Gastrocnemius medialis (tissue), 4 donors: Measurements from ENCODE around the gene PNMT. TPM values are rescaled to one million over a fixed set of nuclear protein-coding genes. Genes with fewer than 3 reads are reported as not detected.

Experiments used
- ATAC-seq, 2 donors: fragments of 150-250 bp; one replicate each; pipeline ENCODE4 v1.9.1; 2016
- DNase-seq, 2 donors: peaks; one replicate each; pipeline ENCODE4 v3.0.0-alpha.2; 2019
- H3K27ac ChIP-seq, 4 donors: fragments of 200-600 bp; sonication (generic); 1 replicate in 1 of 4; 2 replicates in 3 of 4; pipeline ENCODE4 v1.5.1; 2016 to 2018; ENCODE audit warnings: mild to moderate bottlenecking in 2 of 4, moderate library complexity in 1 of 4
- H3K27me3 ChIP-seq, 3 donors: fragments of 200-600 bp; sonication (generic) in 2 of 3; 1 replicate in 1 of 3; 2 replicates in 2 of 3; pipeline versions ENCODE4 v1.5.1 to v1.6.0; 2016 to 2019; ENCODE audit warnings: mild to moderate bottlenecking in 1 of 3, moderate library complexity in 1 of 3
- H3K36me3 ChIP-seq, 2 donors: fragments of 200-600 bp; sonication (generic) in 1 of 2; one replicate each; pipeline ENCODE4 v1.5.1; 2017 to 2018
- H3K4me1 ChIP-seq, 2 donors: fragments of 200-600 bp; sonication (generic) in 1 of 2; one replicate each; pipeline ENCODE4 v1.5.1; 2016 to 2017; ENCODE audit warnings: mild to moderate bottlenecking in 2 of 2
- H3K4me3 ChIP-seq, 4 donors: fragments of 200-600 bp; sonication (generic) in 3 of 4; 1 replicate in 1 of 4; 2 replicates in 3 of 4; pipeline ENCODE4 v1.5.1; 2016 to 2019; ENCODE audit warnings: mild to moderate bottlenecking in 2 of 4
- H3K9me3 ChIP-seq, 3 donors: fragments of 200-600 bp; sonication (generic) in 2 of 3; 1 replicate in 1 of 3; 2 replicates in 2 of 3; pipeline ENCODE4 v1.5.1; 2016 to 2019
- POLR2A ChIP-seq, 2 donors: fragments of 450-650 bp; IDR thresholded peaks; one replicate each; pipeline ENCODE4 v1.6.1; 2017; ENCODE audit warnings: antibody characterized with exemption in 2 of 2, mild to moderate bottlenecking in 2 of 2, moderate library complexity in 2 of 2
- in situ Hi-C, 4 donors: fragments of 200-750 bp; cut with MboI; loops; one replicate each; pipeline versions ENCODE4 v1.15.0 to v1.8.0; 2017; ENCODE audit warnings: low sequenced_read_pairs in 4 of 4
- intact Hi-C: fragments of 100-400 bp; cut with DNase I; formaldehyde crosslinking; loops from one replicate; pipeline ENCODE4 v1.15.1; 2023; ENCODE audit warnings: low total_unique reads
- total RNA-seq, 4 donors: library from RNA; depleted of rRNA; stranded (reverse); fragments of >200 nt; gene quantifications; one replicate each; pipeline versions ENCODE4 v1.1.0 to v1.2.3, GENCODE V29; 2016
- TF ChIP-seq, protein P1 (sequence below), 5 experiments: fragments of 450-650 bp in 3 of 5; fragments of 200-600 bp in 2 of 5; sonication (generic) in 2 of 5; IDR thresholded peaks in 4 of 5; conservative IDR thresholded peaks in 1 of 5; 1 replicate in 4 of 5; 2 replicates in 1 of 5; pipeline ENCODE4 v1.5.1; 2016 to 2019; ENCODE audit warnings: antibody characterized with exemption in 5 of 5, mild to moderate bottlenecking in 3 of 5, moderate library complexity in 3 of 5

PNMT gene
- total RNA-seq, 4 donors from 2014 or later: 2.0 to 11.8 (median 7.1) TPM

DNA sequence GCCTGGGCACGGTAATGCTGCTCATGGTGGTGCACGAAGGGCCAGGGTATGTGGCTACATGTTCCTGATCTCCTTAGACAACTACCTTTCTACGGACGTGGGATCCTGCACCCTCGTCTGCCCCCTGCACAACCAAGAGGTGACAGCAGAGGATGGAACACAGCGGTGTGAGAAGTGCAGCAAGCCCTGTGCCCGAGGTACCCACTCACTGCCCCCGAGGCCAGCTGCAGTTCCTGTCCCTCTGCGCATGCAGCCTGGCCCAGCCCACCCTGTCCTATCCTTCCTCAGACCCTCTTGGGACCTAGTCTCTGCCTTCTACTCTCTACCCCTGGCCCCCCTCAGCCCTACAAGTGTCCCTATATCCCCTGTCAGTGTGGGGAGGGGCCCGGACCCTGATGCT lies 43.6 kb downstream of the PNMT start:
- intact Hi-C loops: no loop called here
- no peak for ATAC-seq
- DNase-seq: no peak
- Histone ChIP-seq H3K36me3 (peaks cover 0 to 45% of the 10 kb centered on the region in 2 donors), H3K4me3 (no peak overlapping the region), H3K27ac (no peak overlapping the region), H3K27me3 (no peaks in the 10 kb centered on the region), H3K9me3 (no peaks in the 10 kb centered on the region), H3K4me1 (peaks cover 7 to 10% of the 10 kb centered on the region in 2 donors)
- no peak for TF ChIP-seq POLR2A (IDR thresholded peaks at IDR 0.05)
- TF ChIP-seq, protein P1, sequence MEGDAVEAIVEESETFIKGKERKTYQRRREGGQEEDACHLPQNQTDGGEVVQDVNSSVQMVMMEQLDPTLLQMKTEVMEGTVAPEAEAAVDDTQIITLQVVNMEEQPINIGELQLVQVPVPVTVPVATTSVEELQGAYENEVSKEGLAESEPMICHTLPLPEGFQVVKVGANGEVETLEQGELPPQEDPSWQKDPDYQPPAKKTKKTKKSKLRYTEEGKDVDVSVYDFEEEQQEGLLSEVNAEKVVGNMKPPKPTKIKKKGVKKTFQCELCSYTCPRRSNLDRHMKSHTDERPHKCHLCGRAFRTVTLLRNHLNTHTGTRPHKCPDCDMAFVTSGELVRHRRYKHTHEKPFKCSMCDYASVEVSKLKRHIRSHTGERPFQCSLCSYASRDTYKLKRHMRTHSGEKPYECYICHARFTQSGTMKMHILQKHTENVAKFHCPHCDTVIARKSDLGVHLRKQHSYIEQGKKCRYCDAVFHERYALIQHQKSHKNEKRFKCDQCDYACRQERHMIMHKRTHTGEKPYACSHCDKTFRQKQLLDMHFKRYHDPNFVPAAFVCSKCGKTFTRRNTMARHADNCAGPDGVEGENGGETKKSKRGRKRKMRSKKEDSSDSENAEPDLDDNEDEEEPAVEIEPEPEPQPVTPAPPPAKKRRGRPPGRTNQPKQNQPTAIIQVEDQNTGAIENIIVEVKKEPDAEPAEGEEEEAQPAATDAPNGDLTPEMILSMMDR (IDR thresholded peaks at IDR 0.05 in 4 of 5, conservative IDR thresholded peaks at IDR 0.05 in 1 of 5): no peak
- in situ Hi-C loops: no loop called here

DNA sequence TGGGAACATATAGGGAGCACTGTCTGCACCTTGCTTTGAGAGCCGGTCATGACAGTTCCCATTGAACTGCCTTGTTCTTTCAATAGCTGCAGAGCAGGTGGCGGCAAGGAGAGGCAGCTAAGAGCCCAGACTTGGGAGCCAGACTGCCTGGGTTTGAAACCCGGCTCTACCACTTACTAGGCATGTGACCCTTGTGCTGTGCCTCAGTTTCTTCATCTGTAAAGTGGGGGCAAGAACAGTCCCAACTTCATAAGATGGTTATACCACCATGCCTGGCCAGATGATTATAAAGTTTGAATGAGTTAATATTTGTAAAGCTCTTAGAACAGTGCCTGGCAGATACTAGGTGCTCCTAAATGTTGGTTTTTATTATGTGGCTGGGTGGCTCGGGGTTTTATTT lies 46.0 kb downstream of the PNMT start:
- no peak for TF ChIP-seq POLR2A (IDR thresholded peaks at IDR 0.05)
- TF ChIP-seq, protein P1 (IDR thresholded peaks at IDR 0.05 in 4 of 5, conservative IDR thresholded peaks at IDR 0.05 in 1 of 5): no peak
- ATAC-seq: no peak
- no peak overlapping the region for H3K27ac ChIP-seq
- H3K36me3 ChIP-seq: peaks cover 0 to 32% of the 10 kb centered on the region in 2 donors
- in situ Hi-C loops (no loop called here), intact Hi-C loops (no loop called here)
- no peak overlapping the region for H3K4me3 ChIP-seq
- peaks cover 12 to 13% of the 10 kb centered on the region in 2 donors for H3K4me1 ChIP-seq
- H3K9me3 ChIP-seq: no peaks in the 10 kb centered on the region
- no peak for DNase-seq
- H3K27me3 ChIP-seq: no peaks in the 10 kb centered on the region

DNA sequence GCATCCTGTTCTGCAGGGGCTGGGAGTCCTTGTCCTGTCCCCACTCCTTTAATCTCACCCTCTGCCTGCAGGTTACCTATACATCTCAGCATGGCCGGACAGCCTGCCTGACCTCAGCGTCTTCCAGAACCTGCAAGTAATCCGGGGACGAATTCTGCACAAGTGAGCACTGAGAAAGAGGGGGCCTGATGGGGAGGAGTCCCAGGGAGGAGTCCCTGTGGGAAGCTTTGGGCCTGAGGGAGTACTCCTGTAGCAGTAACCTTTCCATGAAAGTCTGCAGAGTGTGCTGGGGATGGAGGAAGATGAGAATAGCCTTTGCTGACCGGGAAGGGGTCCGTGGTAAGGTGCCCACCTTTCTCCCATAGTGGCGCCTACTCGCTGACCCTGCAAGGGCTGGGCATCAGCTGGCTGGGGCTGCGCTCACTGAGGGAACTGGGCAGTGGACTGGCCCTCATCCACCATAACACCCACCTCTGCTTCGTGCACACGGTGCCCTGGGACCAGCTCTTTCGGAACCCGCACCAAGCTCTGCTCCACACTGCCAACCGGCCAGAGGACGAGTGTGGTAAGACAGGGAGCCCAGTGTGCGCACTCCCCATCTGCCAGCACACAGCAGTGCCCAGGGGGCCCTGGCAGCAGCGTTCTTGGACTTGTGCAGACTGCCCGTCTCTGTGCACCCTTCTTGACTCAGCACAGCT lies 47.3 kb downstream of the PNMT start:
- no peak for ATAC-seq
- in situ Hi-C loops: no loop called here
- no peak for DNase-seq
- Histone ChIP-seq H3K4me3 (no peak overlapping the region), H3K4me1 (peaks cover 12 to 13% of the 10 kb centered on the region in 2 donors), H3K9me3 (no peaks in the 10 kb centered on the region), H3K27me3 (no peaks in the 10 kb centered on the region), H3K36me3 (peaks cover 0 to 20% of the 10 kb centered on the region in 2 donors), H3K27ac (peak overlapping the region in 1 of 4 donors; percentile 52)
- TF ChIP-seq POLR2A (IDR thresholded peaks at IDR 0.05): no peak
- TF ChIP-seq, protein P1 (IDR thresholded peaks at IDR 0.05 in 4 of 5, conservative IDR thresholded peaks at IDR 0.05 in 1 of 5): no peak
- intact Hi-C loops: no loop called here

DNA sequence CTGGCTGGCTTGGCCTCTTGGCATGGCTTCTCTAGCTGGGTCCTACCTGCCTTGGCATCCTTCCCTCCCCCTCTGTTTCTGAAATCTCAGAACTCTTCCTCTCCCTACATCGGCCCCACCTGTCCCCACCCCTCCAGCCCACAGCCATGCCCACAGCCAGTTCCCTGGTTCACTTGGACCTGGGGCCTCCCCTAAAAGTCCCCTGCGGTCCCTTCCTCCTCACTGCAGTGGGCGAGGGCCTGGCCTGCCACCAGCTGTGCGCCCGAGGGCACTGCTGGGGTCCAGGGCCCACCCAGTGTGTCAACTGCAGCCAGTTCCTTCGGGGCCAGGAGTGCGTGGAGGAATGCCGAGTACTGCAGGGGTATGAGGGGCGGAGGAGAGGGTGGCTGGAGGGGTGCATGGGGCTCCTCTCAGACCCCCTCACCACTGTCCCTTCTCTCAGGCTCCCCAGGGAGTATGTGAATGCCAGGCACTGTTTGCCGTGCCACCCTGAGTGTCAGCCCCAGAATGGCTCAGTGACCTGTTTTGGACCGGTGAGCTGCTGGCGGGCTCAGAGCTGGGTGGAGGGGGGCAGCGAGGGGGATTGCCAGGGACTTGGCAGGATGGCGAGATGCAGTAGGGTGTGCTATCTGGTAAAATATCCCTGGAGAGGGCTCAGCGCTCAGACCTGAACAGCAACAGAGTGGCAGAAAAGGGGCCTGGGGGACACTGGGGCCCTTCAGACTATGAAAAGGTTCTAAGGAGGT lies 48.0 kb downstream of the PNMT start:
- Histone ChIP-seq H3K4me1 (peaks cover 12 to 13% of the 10 kb centered on the region in 2 donors), H3K9me3 (no peaks in the 10 kb centered on the region), H3K27me3 (no peaks in the 10 kb centered on the region), H3K4me3 (no peak overlapping the region), H3K27ac (peak overlapping the region in 3 of 4 donors; percentile 5 to 67 (median 52)), H3K36me3 (peaks cover 0 to 15% of the 10 kb centered on the region in 2 donors)
- TF ChIP-seq, protein P1 (IDR thresholded peaks at IDR 0.05 in 4 of 5, conservative IDR thresholded peaks at IDR 0.05 in 1 of 5): no peak
- TF ChIP-seq POLR2A (IDR thresholded peaks at IDR 0.05): no peak
- intact Hi-C loops: no loop called here
- ATAC-seq (peak in 1 of 2 donors; percentile 40), DNase-seq (no peak)
- in situ Hi-C loops: no loop called here
